B cell (primary cell): ENCODE data around the gene NME3.

Experiments used
- CTCF ChIP-seq: fragments of 200-600 bp; IDR thresholded peaks from one replicate; pipeline ENCODE4 v1.8.0; 2022; ENCODE audit warnings: antibody characterized with exemption, mild to moderate bottlenecking
- EZH2 ChIP-seq: IDR thresholded peaks from 2 replicates; pipeline ENCODE4 v1.6.1; 2012; ENCODE audit warnings: borderline replicate concordance, low read depth, mild to moderate bottlenecking, moderate library complexity, low read length; ENCODE audit not compliant: insufficient read depth, poor library complexity, severe bottlenecking

- TF ChIP-seq CTCF, result no peak
- TF ChIP-seq EZH2, result no peak
These were observed 12.4 kb downstream of the NME3 start for GRCh38 chr16:1758923-1759322.
